ENCODE measurements around the gene SAMD4A. TPM values are rescaled to one million over a fixed set of nuclear protein-coding genes. Genes with fewer than 3 reads are reported as not detected.

SAMD4A gene
- total and polyA plus RNA-seq, 2 of the 4 experiments (the other 2 are of a cell fraction), result 22.9 to 38.2 TPM

GRCh38 chr14:54785136-54785777 is 218.3 kb downstream of the SAMD4A start:
- Histone ChIP-seq H2BK5ac (ENCODE audit: low read depth, low read length, poor library complexity, severe bottlenecking) (no peak overlapping the region), H2AK9ac (replicated peaks; ENCODE audit: low read depth, low read length, poor library complexity) (no peak overlapping the region), H3K14ac (replicated peaks; ENCODE audit: low read depth, low read length) (no peak overlapping the region), H3K4me1 (ENCODE audit: control insufficient read depth, insufficient read depth, low read length) (peaks cover 17% of the 10 kb centered on the region; the same call in 1 of the 2 replicates), H4K5ac (ENCODE audit: low read depth, low read length) (no peak overlapping the region), H3K56ac (ENCODE audit: extremely low read depth, insufficient read depth, low read length) (no peak overlapping the region), H2BK120ac (ENCODE audit: low read depth, low read length) (no peak overlapping the region), H3K27me3 (ENCODE audit: control insufficient read depth, insufficient read depth, low read length) (no peaks in the 10 kb centered on the region), H3K27ac (ENCODE audit: insufficient read depth, low read length) (no peak overlapping the region), H3K36me3 (ENCODE audit: control insufficient read depth, insufficient read depth, low read length) (peaks cover 68% of the 10 kb centered on the region), H4K8ac (ENCODE audit: low read depth in 2 of 2, low read length in 2 of 2) (no peak overlapping the region), H2AK5ac (ENCODE audit: low read depth, low read length) (no peak overlapping the region), H4K91ac (ENCODE audit: insufficient read depth, low read depth, low read length) (no peak overlapping the region), H3K9me3 (ENCODE audit: control insufficient read depth, insufficient read depth, low read length) (no peaks in the 10 kb centered on the region), H3K9ac (ENCODE audit: low read depth, low read length) (no peak overlapping the region), H2BK20ac (ENCODE audit: low read depth, low read length) (no peak overlapping the region), H2AFZ (replicated peaks; ENCODE audit: low read length, poor library complexity) (no peak overlapping the region), H3K4me2 (ENCODE audit: low read depth, low read length) (no peak overlapping the region), H2BK15ac (ENCODE audit: low read depth, low read length) (no peak overlapping the region), H4K20me1 (ENCODE audit: insufficient read depth, low read length) (0 out of 2 replicates have a peak, but pooled peaks cover 6% of the 10 kb centered on the region), H3K18ac (ENCODE audit: low read depth, low read length) (no peak overlapping the region), H3K4ac (ENCODE audit: low read depth, low read length) (no peak overlapping the region), H3K4me3 (ENCODE audit: insufficient read depth, low read depth, low read length) (no peak overlapping the region), H3K79me1 (ENCODE audit: low read depth in 1 of 2, low read length in 2 of 2) (peaks cover 17 to 64% of the 10 kb centered on the region in 2 experiments), H3K9me1 (ENCODE audit: insufficient read depth, low read length) (peaks cover 23% of the 10 kb centered on the region), H3K23ac (ENCODE audit: low read depth, low read length) (no peak overlapping the region)
- ATAC-seq (ENCODE audit: low read depth) (no peak), DNase-seq (no peak)
- dilution Hi-C loops (cut with HindIII; ENCODE audit: low sequenced_read_pairs, unreplicated experiment), result no loop called here
- in situ Hi-C loops (cut with MboI; ENCODE audit: low sequenced_read_pairs), result no loop called here
- intact Hi-C loops (cut with micrococcal nuclease), result no loop called here
- CTCF ChIA-PET, result interaction anchor here (0.6 to 0.9 kb wide), 2 partner anchors 12 to 346 kb away, joined by 3 read pairs; no protein-coding TSS in a partner anchor
- POLR2A ChIA-PET (ENCODE audit: unreplicated experiment), result no interaction called here
- 100% methylated on average over 1 of the region's 8 CpGs; no CpG with 5 or more reads in 1 of the 2 experiments for WGBS, 2 experiments (ENCODE audit: extremely low coverage in 2 of 2, insufficient read length in 1 of 2)
- BruUV-seq (replicated peaks), result no TSS peak
- TF ChIP-seq CHD1 (IDR thresholded peaks at IDR 0.05; ENCODE audit: low read depth, low read length) (no peak), RCOR1 (IDR thresholded peaks at IDR 0.05; ENCODE audit: insufficient replicate concordance, low read length) (no peak), ELK1 (IDR thresholded peaks at IDR 0.05; ENCODE audit: borderline replicate concordance, low read depth, low read length) (no peak), CEBPB (IDR thresholded peaks at IDR 0.05; ENCODE audit: low read depth, low read length) (no peak), RAD21 (IDR thresholded peaks at IDR 0.05; ENCODE audit: low read length) (no peak), RFX5 (IDR thresholded peaks at IDR 0.05; ENCODE audit: low read depth, low read length) (no peak), MXI1 (IDR thresholded peaks at IDR 0.05; ENCODE audit: borderline replicate concordance, low read depth, low read length) (no peak), POLR2A (IDR thresholded peaks at IDR 0.05; ENCODE audit: low read depth, low read length) (no peak), FOS (IDR thresholded peaks at IDR 0.05; ENCODE audit: low read depth, low read length) (no peak)
- TF ChIP-seq, protein P1, sequence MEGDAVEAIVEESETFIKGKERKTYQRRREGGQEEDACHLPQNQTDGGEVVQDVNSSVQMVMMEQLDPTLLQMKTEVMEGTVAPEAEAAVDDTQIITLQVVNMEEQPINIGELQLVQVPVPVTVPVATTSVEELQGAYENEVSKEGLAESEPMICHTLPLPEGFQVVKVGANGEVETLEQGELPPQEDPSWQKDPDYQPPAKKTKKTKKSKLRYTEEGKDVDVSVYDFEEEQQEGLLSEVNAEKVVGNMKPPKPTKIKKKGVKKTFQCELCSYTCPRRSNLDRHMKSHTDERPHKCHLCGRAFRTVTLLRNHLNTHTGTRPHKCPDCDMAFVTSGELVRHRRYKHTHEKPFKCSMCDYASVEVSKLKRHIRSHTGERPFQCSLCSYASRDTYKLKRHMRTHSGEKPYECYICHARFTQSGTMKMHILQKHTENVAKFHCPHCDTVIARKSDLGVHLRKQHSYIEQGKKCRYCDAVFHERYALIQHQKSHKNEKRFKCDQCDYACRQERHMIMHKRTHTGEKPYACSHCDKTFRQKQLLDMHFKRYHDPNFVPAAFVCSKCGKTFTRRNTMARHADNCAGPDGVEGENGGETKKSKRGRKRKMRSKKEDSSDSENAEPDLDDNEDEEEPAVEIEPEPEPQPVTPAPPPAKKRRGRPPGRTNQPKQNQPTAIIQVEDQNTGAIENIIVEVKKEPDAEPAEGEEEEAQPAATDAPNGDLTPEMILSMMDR (conservative IDR thresholded peaks at IDR 0.05; ENCODE audit: low read depth, low read length), result no peak
- TF ChIP-seq, protein P2, sequence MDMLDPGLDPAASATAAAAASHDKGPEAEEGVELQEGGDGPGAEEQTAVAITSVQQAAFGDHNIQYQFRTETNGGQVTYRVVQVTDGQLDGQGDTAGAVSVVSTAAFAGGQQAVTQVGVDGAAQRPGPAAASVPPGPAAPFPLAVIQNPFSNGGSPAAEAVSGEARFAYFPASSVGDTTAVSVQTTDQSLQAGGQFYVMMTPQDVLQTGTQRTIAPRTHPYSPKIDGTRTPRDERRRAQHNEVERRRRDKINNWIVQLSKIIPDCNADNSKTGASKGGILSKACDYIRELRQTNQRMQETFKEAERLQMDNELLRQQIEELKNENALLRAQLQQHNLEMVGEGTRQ (IDR thresholded peaks at IDR 0.05; ENCODE audit: low read depth, low read length), result no peak
